ENCODE results near the gene TSPYL6. TPM values are rescaled to one million over a fixed set of nuclear protein-coding genes. Genes with fewer than 3 reads are reported as not detected.

TSPYL6 gene
- total RNA-seq, 1 experiment from 2014 or later, result not detected

DNA sequence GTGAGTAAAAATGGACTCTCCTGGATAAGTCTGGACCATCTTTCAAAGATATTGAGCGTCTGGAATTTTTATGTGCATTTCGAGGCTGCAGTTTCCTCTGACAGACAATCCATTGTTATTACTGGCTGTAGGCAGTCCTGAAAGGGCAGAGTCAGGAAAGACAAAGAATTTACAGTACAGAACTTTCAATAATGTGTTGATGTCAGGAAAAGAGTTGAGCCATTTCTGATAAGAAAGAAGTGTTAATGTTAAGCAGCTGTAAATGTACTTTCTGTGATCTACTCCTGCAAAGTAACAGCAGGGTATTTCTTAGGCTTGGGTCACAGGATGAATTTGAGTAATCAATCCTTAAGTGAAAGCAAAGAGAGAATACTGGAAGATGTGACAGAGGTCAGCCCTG lies 29.8 kb downstream of the TSPYL6 start:
- H3K36me3 ChIP-seq, result no peaks in the 10 kb centered on the region
- no peaks in the 10 kb centered on the region for H3K27me3 ChIP-seq
- H3K9me3 ChIP-seq, result no peaks in the 10 kb centered on the region
- no peak for DNase-seq
- H3K4me3 ChIP-seq, result no peak overlapping the region

DNA sequence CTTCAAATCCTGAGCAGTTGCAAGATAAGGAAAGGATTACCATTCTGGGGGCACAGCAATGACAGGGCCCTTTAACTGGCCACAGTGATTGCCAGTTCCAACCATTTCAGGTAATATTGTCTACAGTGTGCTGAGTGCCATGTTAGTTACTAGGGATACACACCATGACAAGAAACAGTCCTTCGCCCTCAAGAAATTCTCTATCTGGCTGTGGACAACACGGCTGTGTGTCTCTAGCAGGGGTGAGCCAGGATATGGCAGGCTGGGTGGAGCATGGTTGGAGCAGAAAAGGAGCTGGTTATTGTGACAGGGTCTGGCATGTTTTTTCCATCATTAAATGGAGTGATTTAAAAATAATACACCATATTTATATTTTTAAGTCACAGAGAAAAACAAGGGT lies 31.0 kb downstream of the TSPYL6 start:
- Histone ChIP-seq H3K4me3 (no peak overlapping the region), H3K9me3 (no peaks in the 10 kb centered on the region), H3K36me3 (no peaks in the 10 kb centered on the region), H3K27me3 (no peaks in the 10 kb centered on the region)
- DNase-seq, result no peak

DNA sequence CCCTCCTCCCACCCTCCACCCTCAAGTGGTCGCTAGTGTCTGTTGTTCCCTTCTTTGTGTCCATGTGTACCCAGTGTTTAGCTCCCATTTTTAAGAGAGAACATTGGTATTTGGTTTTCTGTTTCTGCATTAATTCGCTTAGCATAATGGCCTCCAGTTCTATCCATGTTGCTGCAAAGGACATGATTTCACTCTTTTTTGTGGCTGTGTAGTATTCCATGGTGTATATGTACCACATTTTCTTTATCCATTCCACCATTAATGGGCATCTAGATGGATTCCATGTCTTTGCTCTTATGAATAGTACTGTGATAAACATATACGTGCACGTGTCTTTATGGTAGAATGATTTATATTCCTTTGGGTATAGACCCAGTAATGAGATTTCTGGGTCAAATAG lies 42.9 kb downstream of the TSPYL6 start:
- no peak for DNase-seq
- H3K36me3 ChIP-seq, result no peaks in the 10 kb centered on the region; the same call in 1 of the 2 replicates
- no peaks in the 10 kb centered on the region for H3K27me3 ChIP-seq
- H3K4me3 ChIP-seq, result no peak overlapping the region
- peaks cover 22% of the 10 kb centered on the region for H3K9me3 ChIP-seq

- Histone ChIP-seq H3K36me3 (no peaks in the 10 kb centered on the region; the same call in 1 of the 2 replicates), H3K4me3 (no peak overlapping the region), H3K9me3 (peaks cover 22% of the 10 kb centered on the region), H3K27me3 (no peaks in the 10 kb centered on the region)
- DNase-seq, result peak; percentile 60
These were observed 43.6 kb downstream of the TSPYL6 start for GRCh38 chr2:54212456-54212855.

- no peak for DNase-seq
- Histone ChIP-seq H3K36me3 (no peaks in the 10 kb centered on the region; the same call in 1 of the 2 replicates), H3K9me3 (peaks cover 12% of the 10 kb centered on the region), H3K27me3 (no peaks in the 10 kb centered on the region), H3K4me3 (no peak overlapping the region)
These were observed 46.6 kb downstream of the TSPYL6 start for GRCh38 chr2:54209379-54209778.

- peak; percentile 2 for DNase-seq
- no peaks in the 10 kb centered on the region; the same call in 1 of the 2 replicates for H3K36me3 ChIP-seq
- H3K9me3 ChIP-seq, result peaks cover 7% of the 10 kb centered on the region; the same call in 1 of the 2 replicates
- no peak overlapping the region for H3K4me3 ChIP-seq
- H3K27me3 ChIP-seq, result no peaks in the 10 kb centered on the region
These were observed 47.4 kb downstream of the TSPYL6 start for GRCh38 chr2:54208364-54209240.

DNA sequence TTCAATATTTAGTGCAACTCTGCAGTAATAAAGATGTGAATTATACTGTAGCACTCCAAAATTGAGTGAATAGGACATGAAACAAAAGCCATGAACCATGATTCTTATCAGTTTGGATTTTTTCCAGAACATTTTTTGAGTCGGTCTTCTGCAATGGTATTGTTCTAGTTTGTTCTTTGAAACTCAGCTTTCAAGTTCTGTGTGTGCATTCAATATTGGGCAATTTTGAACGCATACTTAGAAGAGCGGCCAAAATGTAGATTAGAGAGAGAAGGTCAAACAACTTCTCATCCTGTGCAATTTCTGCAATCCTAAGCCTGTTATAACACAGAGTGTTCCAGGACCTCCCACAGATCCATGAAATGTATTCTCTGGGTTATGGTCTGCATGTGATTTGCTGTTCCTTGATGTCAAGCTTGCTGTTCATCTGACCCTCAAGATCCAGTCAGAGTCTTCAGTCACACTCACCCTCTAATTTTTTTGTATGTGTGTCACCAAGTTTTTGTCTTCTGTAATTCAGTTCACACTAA lies 48.3 kb downstream of the TSPYL6 start:
- no peak overlapping the region for H3K4me3 ChIP-seq
- no peaks in the 10 kb centered on the region for H3K27me3 ChIP-seq
- no peaks in the 10 kb centered on the region for H3K9me3 ChIP-seq
- DNase-seq, result no peak
- H3K36me3 ChIP-seq, result no peaks in the 10 kb centered on the region

- H3K27me3 ChIP-seq, result no peaks in the 10 kb centered on the region
- H3K4me3 ChIP-seq, result no peak overlapping the region
- DNase-seq, result no peak
- no peaks in the 10 kb centered on the region for H3K36me3 ChIP-seq
- no peaks in the 10 kb centered on the region for H3K9me3 ChIP-seq
These were observed 49.4 kb downstream of the TSPYL6 start for GRCh38 chr2:54206596-54206995.

- Histone ChIP-seq H3K9me3 (no peaks in the 10 kb centered on the region), H3K36me3 (no peaks in the 10 kb centered on the region), H3K27me3 (no peaks in the 10 kb centered on the region), H3K4me3 (no peak overlapping the region)
- DNase-seq, result no peak
These were observed 51.6 kb downstream of the TSPYL6 start for GRCh38 chr2:54204476-54204875.

Other genes with a start within 250 kb of the TSPYL6 start
- 2.3 and 6.9 TPM in 2 replicates for gene ACYP2, start 140.6 kb downstream of the TSPYL6 start, total RNA-seq (2014; rRNA removed; shearing (Covaris generic); ENCODE audit: low replicate concordance)
- 73.8 and 75.4 TPM in 2 replicates for gene SPTBN1, start 200.1 kb upstream of the TSPYL6 start, total RNA-seq (2014; rRNA removed; shearing (Covaris generic); ENCODE audit: low replicate concordance)

Data from MG63 (cell line).